Gastrocnemius medialis (tissue), 4 donors: Measurements from ENCODE around the gene LY86. TPM values are rescaled to one million over a fixed set of nuclear protein-coding genes. Genes with fewer than 3 reads are reported as not detected.

ENCODE experiments used
- ATAC-seq, 2 donors: fragments of 150-250 bp; one replicate each; pipeline ENCODE4 v1.9.1; 2016
- DNase-seq, 2 donors: peaks; one replicate each; pipeline ENCODE4 v3.0.0-alpha.2; 2019
- H3K27ac ChIP-seq, 4 donors: fragments of 200-600 bp; sonication (generic); 1 replicate in 1 of 4; 2 replicates in 3 of 4; pipeline ENCODE4 v1.5.1; 2016 to 2018; ENCODE audit warnings: mild to moderate bottlenecking in 2 of 4, moderate library complexity in 1 of 4
- H3K27me3 ChIP-seq, 3 donors: fragments of 200-600 bp; sonication (generic) in 2 of 3; 1 replicate in 1 of 3; 2 replicates in 2 of 3; pipeline versions ENCODE4 v1.5.1 to v1.6.0; 2016 to 2019; ENCODE audit warnings: mild to moderate bottlenecking in 1 of 3, moderate library complexity in 1 of 3
- H3K36me3 ChIP-seq, 2 donors: fragments of 200-600 bp; sonication (generic) in 1 of 2; one replicate each; pipeline ENCODE4 v1.5.1; 2017 to 2018
- H3K4me1 ChIP-seq, 2 donors: fragments of 200-600 bp; sonication (generic) in 1 of 2; one replicate each; pipeline ENCODE4 v1.5.1; 2016 to 2017; ENCODE audit warnings: mild to moderate bottlenecking in 2 of 2
- H3K4me3 ChIP-seq, 4 donors: fragments of 200-600 bp; sonication (generic) in 3 of 4; 1 replicate in 1 of 4; 2 replicates in 3 of 4; pipeline ENCODE4 v1.5.1; 2016 to 2019; ENCODE audit warnings: mild to moderate bottlenecking in 2 of 4
- H3K9me3 ChIP-seq, 3 donors: fragments of 200-600 bp; sonication (generic) in 2 of 3; 1 replicate in 1 of 3; 2 replicates in 2 of 3; pipeline ENCODE4 v1.5.1; 2016 to 2019
- CTCF ChIP-seq, 5 experiments: fragments of 450-650 bp in 3 of 5; fragments of 200-600 bp in 2 of 5; sonication (generic) in 2 of 5; IDR thresholded peaks in 4 of 5; conservative IDR thresholded peaks in 1 of 5; 1 replicate in 4 of 5; 2 replicates in 1 of 5; pipeline ENCODE4 v1.5.1; 2016 to 2019; ENCODE audit warnings: antibody characterized with exemption in 5 of 5, mild to moderate bottlenecking in 3 of 5, moderate library complexity in 3 of 5
- POLR2A ChIP-seq, 2 donors: fragments of 450-650 bp; IDR thresholded peaks; one replicate each; pipeline ENCODE4 v1.6.1; 2017; ENCODE audit warnings: antibody characterized with exemption in 2 of 2, mild to moderate bottlenecking in 2 of 2, moderate library complexity in 2 of 2
- in situ Hi-C, 4 donors: fragments of 200-750 bp; cut with MboI; loops; one replicate each; pipeline versions ENCODE4 v1.15.0 to v1.8.0; 2017; ENCODE audit warnings: low sequenced_read_pairs in 4 of 4
- intact Hi-C: fragments of 100-400 bp; cut with DNase I; formaldehyde crosslinking; loops from one replicate; pipeline ENCODE4 v1.15.1; 2023; ENCODE audit warnings: low total_unique reads
- total RNA-seq, 4 donors: library from RNA; depleted of rRNA; stranded (reverse); fragments of >200 nt; gene quantifications; one replicate each; pipeline versions ENCODE4 v1.1.0 to v1.2.3, GENCODE V29; 2016

Gene LY86
- total RNA-seq, 4 donors from 2014 or later: 0.49 to 1.3 TPM; not detected in 2

GRCh38 chr6:6688951-6689350, 100.4 kb downstream of the LY86 start:
- DNase-seq (no peak), ATAC-seq (no peak)
- H3K36me3 ChIP-seq: no peaks in the 10 kb centered on the region
- no peaks in the 10 kb centered on the region for H3K27me3 ChIP-seq
- in situ Hi-C loops (loop anchor here (25.0 kb wide), 2 partner anchors 548 to 923 kb away; no protein-coding TSS in a partner anchor), intact Hi-C loops (loop anchor here (10.0 kb wide), 1 partner anchor 696 kb away; the partner anchor contains the start of genes CAGE1 and RIOK1)
- peaks cover 19 to 26% of the 10 kb centered on the region in 2 donors for H3K4me1 ChIP-seq
- no peak overlapping the region for H3K4me3 ChIP-seq
- H3K27ac ChIP-seq: peak overlapping the region in 3 of 4 donors; percentile 40 to 73 (median 63)
- TF ChIP-seq CTCF (IDR thresholded peaks at IDR 0.05 in 4 of 5, conservative IDR thresholded peaks at IDR 0.05 in 1 of 5) (no peak), POLR2A (IDR thresholded peaks at IDR 0.05) (no peak)
- H3K9me3 ChIP-seq: no peaks in the 10 kb centered on the region

- peak overlapping the region; percentile 51 to 73 (median 60) for H3K27ac ChIP-seq
- peaks cover 19 to 26% of the 10 kb centered on the region in 2 donors for H3K4me1 ChIP-seq
- in situ Hi-C loops: loop anchor here (25.0 kb wide), 2 partner anchors 548 to 923 kb away; no protein-coding TSS in a partner anchor
Measured at GRCh38 chr6:6689400-6690143, 101.1 kb downstream of the LY86 start.

GRCh38 chr6:6690144-6690483, 101.6 kb downstream of the LY86 start:
- H3K4me3 ChIP-seq: no peak overlapping the region
- H3K9me3 ChIP-seq: no peaks in the 10 kb centered on the region
- no peaks in the 10 kb centered on the region for H3K27me3 ChIP-seq
- H3K36me3 ChIP-seq: no peaks in the 10 kb centered on the region
- ATAC-seq: no peak
- H3K27ac ChIP-seq: peak overlapping the region; percentile 51 to 63 (median 57)
- no peak for TF ChIP-seq POLR2A (IDR thresholded peaks at IDR 0.05)
- TF ChIP-seq CTCF (IDR thresholded peaks at IDR 0.05 in 4 of 5, conservative IDR thresholded peaks at IDR 0.05 in 1 of 5): no peak
- H3K4me1 ChIP-seq: peaks cover 19 to 26% of the 10 kb centered on the region in 2 donors
- intact Hi-C loops (no loop called here), in situ Hi-C loops (loop anchor here (25.0 kb wide), 2 partner anchors 547 to 922 kb away; no protein-coding TSS in a partner anchor)
- no peak for DNase-seq

More at GRCh38 chr6:6689400-6690143, 101.1 kb downstream of the LY86 start:
- DNase-seq (no peak), ATAC-seq (peak in 1 of 2 donors; percentile 14)
- Histone ChIP-seq H3K9me3 (no peaks in the 10 kb centered on the region), H3K36me3 (no peaks in the 10 kb centered on the region), H3K27me3 (no peaks in the 10 kb centered on the region), H3K4me3 (no peak overlapping the region)
- TF ChIP-seq CTCF (IDR thresholded peaks at IDR 0.05 in 4 of 5, conservative IDR thresholded peaks at IDR 0.05 in 1 of 5): no peak
- TF ChIP-seq POLR2A (IDR thresholded peaks at IDR 0.05): no peak
- intact Hi-C loops: loop anchor here (10.0 kb wide), 1 partner anchor 695 kb away; the partner anchor contains the start of genes CAGE1 and RIOK1

- Histone ChIP-seq H3K9me3 (no peaks in the 10 kb centered on the region), H3K4me1 (peaks cover 15 to 29% of the 10 kb centered on the region in 2 donors), H3K4me3 (no peak overlapping the region), H3K36me3 (no peaks in the 10 kb centered on the region), H3K27me3 (no peaks in the 10 kb centered on the region), H3K27ac (peak overlapping the region in 3 of 4 donors; percentile 12 to 69 (median 55))
- intact Hi-C loops: no loop called here
- no peak for TF ChIP-seq POLR2A (IDR thresholded peaks at IDR 0.05)
- TF ChIP-seq CTCF (IDR thresholded peaks at IDR 0.05 in 4 of 5, conservative IDR thresholded peaks at IDR 0.05 in 1 of 5): no peak
- in situ Hi-C loops: loop anchor here (25.0 kb wide), 2 partner anchors 543 to 918 kb away; no protein-coding TSS in a partner anchor
- ATAC-seq (no peak), DNase-seq (no peak)
Measured at GRCh38 chr6:6694368-6694780, 105.9 kb downstream of the LY86 start.
